Gastrocnemius medialis (tissue), 4 donors: Measurements from ENCODE around the gene BRD8.

Experiments used
- CTCF ChIP-seq, 5 experiments: fragments of 450-650 bp in 3 of 5; fragments of 200-600 bp in 2 of 5; sonication (generic) in 2 of 5; IDR thresholded peaks in 4 of 5; conservative IDR thresholded peaks in 1 of 5; 1 replicate in 4 of 5; 2 replicates in 1 of 5; pipeline ENCODE4 v1.5.1; 2016 to 2019; ENCODE audit warnings: antibody characterized with exemption in 5 of 5, mild to moderate bottlenecking in 3 of 5, moderate library complexity in 3 of 5
- POLR2A ChIP-seq, 2 donors: fragments of 450-650 bp; IDR thresholded peaks; one replicate each; pipeline ENCODE4 v1.6.1; 2017; ENCODE audit warnings: antibody characterized with exemption in 2 of 2, mild to moderate bottlenecking in 2 of 2, moderate library complexity in 2 of 2

- TF ChIP-seq POLR2A (IDR thresholded peaks at IDR 0.05) (no peak), CTCF (IDR thresholded peaks at IDR 0.05 in 4 of 5, conservative IDR thresholded peaks at IDR 0.05 in 1 of 5) (no peak)
These were observed 7.6 kb upstream of the BRD8 start for GRCh38 chr5:138186002-138186447.
